Measurements from ENCODE around the gene KLHL8.

DNA sequence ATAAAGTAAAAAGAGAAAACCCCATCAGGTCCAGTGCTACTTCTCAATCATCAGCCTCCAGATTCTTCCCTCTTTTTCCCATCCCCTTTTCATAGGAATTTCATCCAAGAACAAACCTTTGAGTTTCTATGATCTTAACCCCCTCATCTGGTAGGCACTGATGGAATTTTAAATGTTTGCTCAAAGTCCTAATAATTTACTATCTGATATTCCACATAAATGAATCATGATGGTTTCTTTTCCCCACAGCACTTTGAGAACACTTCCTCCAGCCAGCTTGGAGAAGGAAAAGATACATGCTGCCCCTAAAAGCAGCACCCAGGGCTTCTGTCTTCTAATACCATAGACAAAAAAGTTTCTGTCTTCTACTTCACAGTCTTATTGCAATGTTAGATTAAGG is 19.4 kb upstream of the KLHL8 start:
- TF ChIP-seq POLR2AphosphoS5 (IDR thresholded peaks at IDR 0.05; ENCODE audit: borderline replicate concordance, low read depth, low read length), result no peak
- no peak for TF ChIP-seq EZH2 (IDR thresholded peaks at IDR 0.05)
